Astrocyte (in vitro differentiated cells and primary cell): ENCODE measurements around the gene NUP107. TPM values are rescaled to one million over a fixed set of nuclear protein-coding genes. Genes with fewer than 3 reads are reported as not detected.

ENCODE experiments used
- DNase-seq: peaks from one replicate; pipeline ENCODE4 v3.0.0-alpha.2; 2010; ENCODE audit warnings: low read depth
- FAIRE-seq: peaks from 2 replicates; lab custom pipeline; 2011; peaks lifted over from hg19 to GRCh38; lab: Jason Lieb, UNC
- H2AFZ ChIP-seq: 2 replicates; pipeline ENCODE4 v1.6.0; 2012; ENCODE audit warnings: low read depth, low read length, inconsistent platforms
- H3K27ac ChIP-seq: 2 replicates; pipeline ENCODE4 v1.5.1; 2011; ENCODE audit warnings: low read depth, low read length, inconsistent platforms
- H3K27me3 ChIP-seq: 2 replicates; pipeline ENCODE4 v1.6.0; 2011; ENCODE audit warnings: low read length, inconsistent platforms; ENCODE audit not compliant: insufficient read depth
- H3K36me3 ChIP-seq: 2 replicates; pipeline ENCODE4 v1.5.1; 2011; ENCODE audit warnings: low read length, inconsistent platforms; ENCODE audit not compliant: insufficient read depth
- H3K4me1 ChIP-seq: 2 replicates; pipeline ENCODE4 v1.5.1; 2011; ENCODE audit warnings: low read length, inconsistent platforms; ENCODE audit not compliant: insufficient read depth
- H3K4me2 ChIP-seq: 2 replicates; pipeline ENCODE4 v1.6.0; 2012; ENCODE audit warnings: low read length, inconsistent platforms
- H3K4me3 ChIP-seq: 2 replicates; pipeline ENCODE4 v1.5.1; 2011; ENCODE audit warnings: low read depth, mild to moderate bottlenecking, low read length, inconsistent platforms; ENCODE audit not compliant: insufficient read depth
- H3K79me2 ChIP-seq: 2 replicates; pipeline ENCODE4 v1.6.0; 2012; ENCODE audit warnings: mild to moderate bottlenecking, low read length, inconsistent platforms; ENCODE audit not compliant: insufficient read depth
- H3K9ac ChIP-seq: 2 replicates; pipeline ENCODE4 v1.6.0; 2012; ENCODE audit warnings: mild to moderate bottlenecking, low read length, inconsistent platforms
- H3K9me3 ChIP-seq: 2 replicates; pipeline ENCODE4 v1.5.1; 2012; ENCODE audit warnings: low read depth, mild to moderate bottlenecking, low read length, inconsistent platforms; ENCODE audit not compliant: insufficient read depth
- H4K20me1 ChIP-seq: 2 replicates; pipeline ENCODE4 v1.6.0; 2012; ENCODE audit warnings: low read length, inconsistent platforms; ENCODE audit not compliant: insufficient read depth
- H3K27ac Mint-ChIP-seq: one replicate; pipeline ENCODE4 v1.8.0; 2021; ENCODE audit warnings: mild to moderate bottlenecking, mixed read lengths; ENCODE audit not compliant: unreplicated experiment
- H3K27me3 Mint-ChIP-seq: one replicate; pipeline ENCODE4 v1.8.0; 2021; ENCODE audit warnings: low read depth, mixed read lengths; ENCODE audit not compliant: unreplicated experiment
- H3K36me3 Mint-ChIP-seq: one replicate; pipeline ENCODE4 v1.8.0; 2021; ENCODE audit warnings: low read depth, mixed read lengths; ENCODE audit not compliant: unreplicated experiment
- H3K4me1 Mint-ChIP-seq: one replicate; pipeline ENCODE4 v1.8.0; 2021; ENCODE audit warnings: low read depth, mixed read lengths; ENCODE audit not compliant: unreplicated experiment
- H3K4me3 Mint-ChIP-seq: one replicate; pipeline ENCODE4 v1.8.0; 2021; ENCODE audit warnings: mild to moderate bottlenecking, moderate library complexity, mixed read lengths; ENCODE audit not compliant: unreplicated experiment
- H3K9me3 Mint-ChIP-seq: one replicate; pipeline ENCODE4 v1.8.0; 2021; ENCODE audit warnings: mild to moderate bottlenecking, mixed read lengths; ENCODE audit not compliant: unreplicated experiment
- CTCF ChIP-seq: IDR thresholded peaks from 2 replicates; pipeline ENCODE4 v1.5.1; 2011; ENCODE audit warnings: low read depth, mild to moderate bottlenecking, inconsistent platforms, low read length, moderate library complexity; ENCODE audit not compliant: insufficient read depth
- EZH2 ChIP-seq: IDR thresholded peaks from 2 replicates; pipeline ENCODE4 v1.6.1; 2012; ENCODE audit warnings: mild to moderate bottlenecking, low read length, inconsistent platforms; ENCODE audit not compliant: insufficient read depth
- total RNA-seq: library from RNA; stranded (reverse); gene quantifications from 2 replicates; pipeline ENCODE4 v1.2.1, GENCODE V29; 2021

Gene NUP107
- total RNA-seq, 1 donor from 2014 or later, result 42.8 TPM

- peaks cover 22% of the 10 kb centered on the region for H3K4me1 Mint-ChIP-seq
- H3K36me3 ChIP-seq, result no peaks in the 10 kb centered on the region
- H3K9ac ChIP-seq, result no peak overlapping the region
- no peaks in the 10 kb centered on the region for H4K20me1 ChIP-seq
- H3K27me3 Mint-ChIP-seq, result no peaks in the 10 kb centered on the region
- FAIRE-seq (no peak), DNase-seq (no peak)
- H3K79me2 ChIP-seq, result no peaks in the 10 kb centered on the region
- H3K36me3 Mint-ChIP-seq, result peaks cover 3% of the 10 kb centered on the region
- H3K4me3 ChIP-seq, result no peak overlapping the region
- H3K4me3 Mint-ChIP-seq, result no peak overlapping the region
- H2AFZ ChIP-seq, result no peak overlapping the region
- no peaks in the 10 kb centered on the region for H3K9me3 ChIP-seq
- no peaks in the 10 kb centered on the region for H3K9me3 Mint-ChIP-seq
- no peak overlapping the region for H3K4me2 ChIP-seq
- H3K27ac Mint-ChIP-seq, result peak overlapping the region; percentile 79
- TF ChIP-seq CTCF (no peak), EZH2 (no peak)
- no peaks in the 10 kb centered on the region for H3K27me3 ChIP-seq
- peaks cover 3% of the 10 kb centered on the region for H3K4me1 ChIP-seq
- no peak overlapping the region for H3K27ac ChIP-seq
Observed at GRCh38 chr12:68786929-68787328, 100.2 kb downstream of the NUP107 start.

- Histone ChIP-seq H3K9ac (no peak overlapping the region), H3K79me2 (no peaks in the 10 kb centered on the region), H2AFZ (no peak overlapping the region), H3K27ac (no peak overlapping the region), H3K4me1 (peaks cover 3% of the 10 kb centered on the region), H3K4me2 (no peak overlapping the region), H3K27me3 (no peaks in the 10 kb centered on the region), H3K36me3 (no peaks in the 10 kb centered on the region), H3K9me3 (no peaks in the 10 kb centered on the region), H4K20me1 (no peaks in the 10 kb centered on the region), H3K4me3 (no peak overlapping the region)
- Mint-ChIP-seq H3K4me3 (no peak overlapping the region), H3K9me3 (no peaks in the 10 kb centered on the region), H3K27me3 (no peaks in the 10 kb centered on the region), H3K27ac (no peak overlapping the region), H3K36me3 (no peaks in the 10 kb centered on the region), H3K4me1 (peaks cover 19% of the 10 kb centered on the region)
- DNase-seq, result no peak
- no peak for FAIRE-seq
- TF ChIP-seq CTCF, result no peak
- no peak for TF ChIP-seq EZH2
Observed at GRCh38 chr12:68788554-68789143, 101.9 kb downstream of the NUP107 start.

- Histone ChIP-seq H3K9ac (no peak overlapping the region), H3K9me3 (no peaks in the 10 kb centered on the region), H3K27ac (no peak overlapping the region), H3K79me2 (no peaks in the 10 kb centered on the region), H3K4me2 (no peak overlapping the region), H4K20me1 (no peaks in the 10 kb centered on the region), H2AFZ (no peak overlapping the region), H3K36me3 (no peaks in the 10 kb centered on the region), H3K4me1 (peaks cover 3% of the 10 kb centered on the region), H3K27me3 (no peaks in the 10 kb centered on the region), H3K4me3 (no peak overlapping the region)
- Mint-ChIP-seq H3K27me3 (no peaks in the 10 kb centered on the region), H3K9me3 (no peaks in the 10 kb centered on the region), H3K27ac (peak overlapping the region; percentile 42), H3K4me3 (no peak overlapping the region), H3K4me1 (peaks cover 14% of the 10 kb centered on the region), H3K36me3 (no peaks in the 10 kb centered on the region)
- no peak for DNase-seq
- no peak for TF ChIP-seq CTCF
- no peak for TF ChIP-seq EZH2
- FAIRE-seq, result no peak
Observed at GRCh38 chr12:68789144-68789878, 102.5 kb downstream of the NUP107 start.
